NCI-H2196 treated with DMSO at 0.1 percent for 48 hours (cell line): ENCODE data around the gene FLVCR1.

ENCODE experiments used
- DNase-seq: peaks from one replicate; lab custom pipeline; 2025; ENCODE audit not compliant: unreplicated experiment; lab: John Stamatoyannopoulos, UW

FLVCR1 gene

GRCh38 chr1:212945056-212945455 is 87.0 kb downstream of the FLVCR1 start:
- no peak for DNase-seq

DNA sequence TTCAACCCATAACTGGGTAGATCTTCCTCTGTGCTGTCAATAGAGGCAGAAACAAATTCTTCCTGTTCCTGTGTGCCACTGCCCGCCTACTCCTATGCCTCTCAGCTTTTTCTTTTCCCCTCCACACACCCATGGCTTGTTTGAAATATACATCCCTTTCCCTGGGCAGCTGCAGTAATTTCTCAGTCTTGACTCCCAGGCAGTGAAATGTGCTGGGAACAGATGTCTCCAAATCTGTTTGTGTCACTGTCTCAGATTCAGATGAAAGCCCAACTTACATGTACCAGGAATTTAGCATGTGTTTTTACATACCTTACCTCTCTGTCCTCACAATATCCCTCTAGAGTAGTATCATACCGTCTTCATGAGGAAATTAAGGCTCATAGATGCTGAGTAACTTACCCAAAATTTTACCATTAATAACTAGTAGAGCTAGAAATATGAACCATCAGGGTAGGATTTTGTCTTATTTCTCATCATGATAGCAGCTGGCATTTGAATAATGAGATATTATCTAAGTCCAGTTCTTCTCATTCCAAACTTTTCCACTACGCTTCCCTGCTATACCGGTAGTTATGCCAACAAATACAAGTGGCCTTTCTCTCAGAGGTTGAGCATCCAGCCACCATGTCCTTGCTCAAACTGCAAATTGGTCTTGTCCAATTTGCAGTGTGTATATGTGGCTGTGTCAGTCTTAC is 87.5 kb downstream of the FLVCR1 start:
- DNase-seq = no peak

GRCh38 chr1:212946872-212947271 is 88.8 kb downstream of the FLVCR1 start:
- no peak for DNase-seq
